Thyroid gland (tissue), 4 donors: ENCODE measurements around the gene PTPN21. TPM values are rescaled to one million over a fixed set of nuclear protein-coding genes. Genes with fewer than 3 reads are reported as not detected.

Experiments used
- DNase-seq, 2 donors: peaks; one replicate each; pipeline ENCODE4 v3.0.0-alpha.2; 2019
- H3K27ac ChIP-seq, 3 donors: fragments of 200-600 bp; sonication (generic); 1 replicate in 2 of 3; 2 replicates in 1 of 3; pipeline ENCODE4 v1.5.1; 2016 to 2019; ENCODE audit warnings: mild to moderate bottlenecking in 1 of 3, moderate library complexity in 1 of 3
- H3K27me3 ChIP-seq: fragments of 200-600 bp; sonication (generic); one replicate; pipeline ENCODE4 v1.5.1; 2019
- H3K36me3 ChIP-seq, 2 donors: fragments of 200-600 bp; sonication (generic); one replicate each; pipeline ENCODE4 v1.5.1; 2016 to 2019
- H3K4me1 ChIP-seq, 2 donors: fragments of 200-600 bp; sonication (generic); one replicate each; pipeline ENCODE4 v1.5.1; 2017 to 2019
- H3K4me3 ChIP-seq, 3 donors: fragments of 200-600 bp; sonication (generic); replicated peaks in 1 of 3; 1 replicate in 2 of 3; 2 replicates in 1 of 3; pipeline ENCODE4 v1.5.1; 2016; ENCODE audit warnings: mild to moderate bottlenecking in 1 of 3
- H3K9me3 ChIP-seq: fragments of 200-600 bp; sonication (generic); one replicate; pipeline ENCODE4 v1.5.1; 2017
- POLR2A ChIP-seq, 2 donors: fragments of 450-650 bp; IDR thresholded peaks; one replicate each; pipeline ENCODE4 v1.6.1; 2017; ENCODE audit warnings: antibody characterized with exemption in 2 of 2, mild to moderate bottlenecking in 2 of 2, moderate library complexity in 1 of 2
- WGBS, 2 donors: methylation state at CpG; one replicate each; pipeline ENCODE4 v1.1.5; 2017; 5-methylcytosine and 5-hydroxymethylcytosine counted together
- intact Hi-C: fragments of 100-400 bp; cut with DNase I; formaldehyde crosslinking; loops from one replicate; pipeline ENCODE4 v1.15.1; 2023
- total RNA-seq, 4 donors: library from RNA; depleted of rRNA; stranded (reverse); fragments of >200 nt; gene quantifications; one replicate each; pipeline ENCODE4 v1.2.3, GENCODE V29; 2016
- TF ChIP-seq, protein P1 (sequence below), 6 experiments: fragments of 200-600 bp in 3 of 6; fragments of 450-650 bp in 3 of 6; sonication (generic) in 3 of 6; IDR thresholded peaks; one replicate each; pipeline ENCODE4 v1.5.1; 2016 to 2019; ENCODE audit warnings: antibody characterized with exemption in 6 of 6, mild to moderate bottlenecking in 2 of 6, inconsistent platforms in 1 of 6, moderate library complexity in 1 of 6

Gene PTPN21
- total RNA-seq, 4 donors from 2014 or later = 32.2 to 40.0 (median 36.1) TPM

DNA sequence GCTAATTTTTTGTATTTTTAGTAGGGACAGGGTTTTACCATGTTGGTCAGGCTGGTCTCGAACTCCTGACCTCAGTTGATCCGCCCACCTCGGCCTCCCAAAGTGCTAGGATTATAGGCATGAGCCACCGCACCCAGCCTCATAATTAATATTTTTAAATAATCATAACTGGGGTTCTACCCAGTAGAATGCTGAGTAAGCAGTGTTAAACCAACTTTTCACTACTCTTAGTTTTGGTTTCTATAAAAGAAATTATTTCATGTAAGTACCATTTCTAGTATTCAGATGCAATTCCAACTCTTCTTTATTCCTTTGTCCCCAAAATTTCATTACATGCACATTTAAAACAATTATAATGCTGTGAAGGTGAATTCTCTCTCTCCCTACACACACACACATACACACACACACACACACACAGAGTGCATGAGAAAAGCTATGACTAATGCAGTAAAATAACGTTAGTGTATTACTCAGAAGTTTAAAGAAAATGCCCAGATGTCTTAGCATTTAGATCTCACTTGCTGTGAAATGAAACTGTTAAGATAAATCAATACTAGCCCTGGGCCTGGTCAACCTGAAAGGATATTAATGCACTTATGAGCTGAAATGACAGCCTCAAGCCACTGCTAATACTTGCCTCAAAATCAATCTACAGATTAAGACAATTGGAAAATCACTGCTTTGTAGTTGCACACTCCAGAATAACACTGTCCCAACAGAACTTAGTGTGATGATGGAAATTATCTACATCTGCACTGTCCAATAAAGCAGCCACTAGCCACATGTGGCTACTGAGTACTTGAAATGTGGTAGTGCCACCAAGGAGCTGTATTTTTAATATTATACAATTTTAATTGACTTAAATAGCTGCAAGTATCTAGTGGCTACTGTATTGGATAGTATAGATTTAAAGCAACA is 36.0 kb downstream of the PTPN21 start:
- H3K9me3 ChIP-seq = no peaks in the 10 kb centered on the region
- H3K27ac ChIP-seq = no peak overlapping the region
- intact Hi-C loops = no loop called here
- no peaks in the 10 kb centered on the region for H3K27me3 ChIP-seq
- TF ChIP-seq, protein P1, sequence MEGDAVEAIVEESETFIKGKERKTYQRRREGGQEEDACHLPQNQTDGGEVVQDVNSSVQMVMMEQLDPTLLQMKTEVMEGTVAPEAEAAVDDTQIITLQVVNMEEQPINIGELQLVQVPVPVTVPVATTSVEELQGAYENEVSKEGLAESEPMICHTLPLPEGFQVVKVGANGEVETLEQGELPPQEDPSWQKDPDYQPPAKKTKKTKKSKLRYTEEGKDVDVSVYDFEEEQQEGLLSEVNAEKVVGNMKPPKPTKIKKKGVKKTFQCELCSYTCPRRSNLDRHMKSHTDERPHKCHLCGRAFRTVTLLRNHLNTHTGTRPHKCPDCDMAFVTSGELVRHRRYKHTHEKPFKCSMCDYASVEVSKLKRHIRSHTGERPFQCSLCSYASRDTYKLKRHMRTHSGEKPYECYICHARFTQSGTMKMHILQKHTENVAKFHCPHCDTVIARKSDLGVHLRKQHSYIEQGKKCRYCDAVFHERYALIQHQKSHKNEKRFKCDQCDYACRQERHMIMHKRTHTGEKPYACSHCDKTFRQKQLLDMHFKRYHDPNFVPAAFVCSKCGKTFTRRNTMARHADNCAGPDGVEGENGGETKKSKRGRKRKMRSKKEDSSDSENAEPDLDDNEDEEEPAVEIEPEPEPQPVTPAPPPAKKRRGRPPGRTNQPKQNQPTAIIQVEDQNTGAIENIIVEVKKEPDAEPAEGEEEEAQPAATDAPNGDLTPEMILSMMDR (IDR thresholded peaks at IDR 0.05) = no peak
- no peak for TF ChIP-seq POLR2A (IDR thresholded peaks at IDR 0.05)
- WGBS, 2 donors = 84 to 86% methylated on average over 5 of the region's 5 CpGs
- DNase-seq = no peak
- no peaks in the 10 kb centered on the region for H3K36me3 ChIP-seq
- H3K4me1 ChIP-seq = peaks cover 10 to 25% of the 10 kb centered on the region in 2 donors
- H3K4me3 ChIP-seq = no peak overlapping the region

DNA sequence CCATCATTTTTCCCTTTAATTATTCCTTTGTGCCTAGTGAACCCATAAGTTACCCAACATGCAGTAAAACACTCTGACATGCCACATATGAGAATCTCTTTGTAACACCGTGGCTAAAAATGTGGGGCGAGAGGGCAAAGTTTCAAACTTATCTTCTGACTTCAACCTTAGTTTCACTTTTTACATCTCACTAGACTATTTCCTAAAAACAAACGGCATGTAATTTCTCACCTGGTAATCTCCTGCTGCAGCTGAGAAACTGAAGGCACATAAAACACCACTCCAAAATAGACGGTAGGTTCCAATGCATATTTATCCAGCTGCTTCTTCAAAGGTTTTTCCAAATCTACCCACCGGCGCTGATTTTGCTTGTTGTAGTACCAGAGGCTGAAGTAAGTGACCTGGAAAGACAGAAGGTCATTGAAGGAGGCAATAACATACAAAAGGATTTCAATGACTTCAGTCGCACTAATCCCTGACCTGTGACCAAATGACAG is 37.9 kb downstream of the PTPN21 start:
- intact Hi-C loops = no loop called here
- 29 to 43% methylated on average over 7 of the region's 7 CpGs for WGBS, 2 donors
- Histone ChIP-seq H3K9me3 (no peaks in the 10 kb centered on the region), H3K27ac (peak overlapping the region; percentile 31 to 68 (median 50)), H3K36me3 (no peaks in the 10 kb centered on the region), H3K27me3 (no peaks in the 10 kb centered on the region), H3K4me1 (peaks cover 10 to 19% of the 10 kb centered on the region in 2 donors), H3K4me3 (no peak overlapping the region)
- TF ChIP-seq, protein P1 (IDR thresholded peaks at IDR 0.05) = no peak
- no peak for TF ChIP-seq POLR2A (IDR thresholded peaks at IDR 0.05)
- no peak for DNase-seq

DNA sequence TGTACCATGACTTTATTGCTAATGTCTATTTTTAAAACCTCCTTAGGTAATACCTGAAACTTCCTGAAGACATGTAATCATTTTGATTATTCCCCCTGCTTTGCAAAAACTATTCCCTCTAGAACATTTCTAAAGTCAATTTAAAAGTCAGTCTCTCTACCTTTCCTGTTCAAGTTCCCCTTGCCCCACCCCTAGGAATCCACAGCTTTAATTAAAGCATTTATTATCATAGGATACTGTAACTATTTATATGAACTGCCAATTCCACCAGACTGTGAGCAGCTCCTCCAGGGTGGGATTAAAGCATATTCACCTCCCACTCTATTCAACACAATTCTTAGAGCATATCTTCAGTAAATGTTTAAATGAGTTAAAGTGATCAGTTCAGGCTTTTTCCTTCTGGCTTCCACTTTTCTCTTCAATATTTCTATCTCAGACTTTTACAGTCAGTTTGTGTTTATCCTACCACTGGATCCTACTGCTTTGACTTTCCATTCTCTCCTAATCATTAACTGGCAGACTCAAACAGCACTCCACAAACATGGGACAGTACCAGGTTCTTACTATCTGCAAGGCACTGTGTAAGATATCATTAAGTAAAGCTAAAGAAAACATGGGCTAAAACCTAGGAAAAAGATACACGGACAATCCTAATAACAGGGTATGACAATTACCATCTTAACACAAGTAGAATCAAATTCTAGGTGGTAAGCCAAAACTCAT is 39.1 kb downstream of the PTPN21 start:
- peak overlapping the region in 2 of 3 donors; percentile 50 to 68 for H3K27ac ChIP-seq
- H3K4me1 ChIP-seq = peaks cover 10 to 16% of the 10 kb centered on the region in 2 donors
- no peak for DNase-seq
- no peak overlapping the region for H3K4me3 ChIP-seq
- no peaks in the 10 kb centered on the region for H3K36me3 ChIP-seq
- TF ChIP-seq POLR2A (IDR thresholded peaks at IDR 0.05) = no peak
- TF ChIP-seq, protein P1 (IDR thresholded peaks at IDR 0.05) = no peak
- no peaks in the 10 kb centered on the region for H3K27me3 ChIP-seq
- H3K9me3 ChIP-seq = no peaks in the 10 kb centered on the region
- intact Hi-C loops = no loop called here
- 78 to 87% methylated on average over 1 of the region's 1 CpG for WGBS, 2 donors

DNA sequence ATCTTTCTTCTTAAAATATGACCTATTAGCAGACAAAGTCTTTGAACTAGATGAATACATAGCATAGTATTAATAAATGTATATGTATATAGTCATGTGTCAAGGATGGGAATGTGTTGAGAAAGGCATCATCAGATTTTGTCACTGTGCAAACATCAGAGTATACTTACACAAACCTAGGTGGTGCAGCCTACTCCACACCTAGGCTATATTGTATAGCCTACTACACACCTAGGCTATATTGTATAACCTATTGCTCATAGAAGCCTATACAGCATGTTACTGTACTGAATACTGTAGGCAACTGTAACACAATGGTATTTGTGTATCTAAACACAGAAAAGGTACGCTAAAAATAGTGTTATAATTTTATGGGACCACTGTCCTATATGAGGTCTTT is 47.6 kb downstream of the PTPN21 start:
- no peak overlapping the region for H3K27ac ChIP-seq
- TF ChIP-seq POLR2A (IDR thresholded peaks at IDR 0.05) = no peak
- TF ChIP-seq, protein P1 (IDR thresholded peaks at IDR 0.05) = no peak
- intact Hi-C loops = no loop called here
- DNase-seq = no peak
- H3K9me3 ChIP-seq = no peaks in the 10 kb centered on the region
- WGBS, 2 donors = 94 to 96% methylated on average over 1 of the region's 1 CpG
- H3K36me3 ChIP-seq = peaks cover 15 to 24% of the 10 kb centered on the region in 2 donors
- H3K27me3 ChIP-seq = no peaks in the 10 kb centered on the region
- H3K4me3 ChIP-seq = no peak overlapping the region
- H3K4me1 ChIP-seq = no peaks in the 10 kb centered on the region
